ENCODE data around the gene NEK9.

DNA sequence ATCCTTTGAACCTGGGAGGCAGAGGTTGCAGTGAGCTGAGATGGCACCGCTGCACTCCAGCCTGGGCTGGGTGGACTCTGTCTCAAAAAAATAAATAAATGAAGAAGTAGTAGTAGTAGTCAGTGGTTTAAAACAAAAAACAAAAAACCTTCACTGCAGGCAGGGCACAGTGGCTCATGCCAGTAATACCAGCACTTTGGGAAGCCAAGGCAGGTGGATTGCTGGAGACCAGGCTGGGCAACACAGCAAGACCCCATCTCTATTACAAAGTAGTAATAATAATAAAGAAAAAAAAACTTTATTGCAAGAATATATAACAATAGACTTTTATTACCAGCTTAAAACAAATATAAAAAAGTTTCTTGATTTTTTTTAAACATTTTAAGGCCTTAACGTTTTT, 13.8 kb upstream of the NEK9 start:
- TF ChIP-seq EZH2phosphoT487 (IDR thresholded peaks at IDR 0.05; ENCODE audit: borderline replicate concordance, low read length) (no peak), EZH2 (IDR thresholded peaks at IDR 0.05; ENCODE audit: low read length, unreplicated experiment) (no peak)
- TF ChIP-seq, protein P1, sequence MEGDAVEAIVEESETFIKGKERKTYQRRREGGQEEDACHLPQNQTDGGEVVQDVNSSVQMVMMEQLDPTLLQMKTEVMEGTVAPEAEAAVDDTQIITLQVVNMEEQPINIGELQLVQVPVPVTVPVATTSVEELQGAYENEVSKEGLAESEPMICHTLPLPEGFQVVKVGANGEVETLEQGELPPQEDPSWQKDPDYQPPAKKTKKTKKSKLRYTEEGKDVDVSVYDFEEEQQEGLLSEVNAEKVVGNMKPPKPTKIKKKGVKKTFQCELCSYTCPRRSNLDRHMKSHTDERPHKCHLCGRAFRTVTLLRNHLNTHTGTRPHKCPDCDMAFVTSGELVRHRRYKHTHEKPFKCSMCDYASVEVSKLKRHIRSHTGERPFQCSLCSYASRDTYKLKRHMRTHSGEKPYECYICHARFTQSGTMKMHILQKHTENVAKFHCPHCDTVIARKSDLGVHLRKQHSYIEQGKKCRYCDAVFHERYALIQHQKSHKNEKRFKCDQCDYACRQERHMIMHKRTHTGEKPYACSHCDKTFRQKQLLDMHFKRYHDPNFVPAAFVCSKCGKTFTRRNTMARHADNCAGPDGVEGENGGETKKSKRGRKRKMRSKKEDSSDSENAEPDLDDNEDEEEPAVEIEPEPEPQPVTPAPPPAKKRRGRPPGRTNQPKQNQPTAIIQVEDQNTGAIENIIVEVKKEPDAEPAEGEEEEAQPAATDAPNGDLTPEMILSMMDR (conservative IDR thresholded peaks at IDR 0.05; ENCODE audit: low read depth, low read length) = no peak
